Globus pallidus (tissue), 1 donor: ENCODE results near the gene NR1D1.

Source experiments
- DNase-seq: peaks from one replicate; pipeline ENCODE4 v3.0.0-alpha.2; 2015; ENCODE audit warnings: low spot score

The NR1D1 gene

GRCh38 chr17:40097087-40097486 lies 3.3 kb downstream of the NR1D1 start:
- no peak for DNase-seq

- DNase-seq: no peak
Observed at GRCh38 chr17:40095944-40096791, 4.2 kb downstream of the NR1D1 start.

DNA sequence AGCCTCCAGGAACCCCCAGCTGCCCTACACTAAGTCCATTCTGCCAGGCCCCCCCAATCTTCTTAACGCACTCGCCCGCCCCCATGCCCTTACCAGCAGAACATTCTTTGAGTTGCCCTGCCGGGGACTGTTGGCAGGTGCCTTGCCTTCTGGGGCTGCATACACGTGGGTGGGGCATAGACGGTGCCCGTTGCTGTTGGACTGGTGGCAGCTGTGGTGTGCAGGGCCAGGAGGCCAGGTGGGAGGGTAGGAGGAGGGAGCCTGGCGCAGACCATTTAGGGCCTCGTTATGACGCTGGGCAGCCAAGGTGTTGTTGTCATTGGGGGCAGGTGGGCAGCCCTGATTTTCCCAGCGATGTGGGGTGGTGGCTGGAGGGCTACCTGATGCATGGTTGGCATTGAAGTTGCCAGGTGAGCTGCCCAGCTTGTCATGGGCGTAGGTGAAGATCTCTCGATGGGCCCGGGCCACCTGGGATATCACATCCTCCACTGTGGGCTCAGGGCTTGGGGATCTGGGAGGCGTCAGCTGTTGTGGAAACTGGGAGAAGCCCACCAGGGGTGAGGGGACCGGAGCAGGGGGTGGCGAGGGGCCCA lies 4.9 kb downstream of the NR1D1 start:
- DNase-seq: no peak

DNA sequence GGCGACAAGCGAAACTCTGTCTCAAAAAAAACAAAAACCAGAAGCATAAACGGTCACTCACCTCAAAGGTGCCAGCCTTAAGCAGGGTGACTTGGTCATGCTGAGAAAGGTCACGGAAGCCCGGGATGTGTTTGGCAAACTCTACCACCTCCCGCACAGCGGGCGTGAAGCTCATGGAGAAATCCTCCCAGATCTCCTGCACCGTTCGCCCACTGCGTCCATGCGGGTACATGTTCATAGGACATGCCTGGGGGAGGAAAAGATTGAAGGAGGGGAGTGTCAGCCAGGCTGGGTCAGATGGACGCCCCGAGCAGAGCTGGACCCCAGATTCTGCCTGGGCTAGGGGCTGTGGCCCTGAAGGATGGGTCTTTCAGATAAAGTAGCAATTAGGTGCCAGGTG lies 5.5 kb downstream of the NR1D1 start:
- no peak for DNase-seq

DNA sequence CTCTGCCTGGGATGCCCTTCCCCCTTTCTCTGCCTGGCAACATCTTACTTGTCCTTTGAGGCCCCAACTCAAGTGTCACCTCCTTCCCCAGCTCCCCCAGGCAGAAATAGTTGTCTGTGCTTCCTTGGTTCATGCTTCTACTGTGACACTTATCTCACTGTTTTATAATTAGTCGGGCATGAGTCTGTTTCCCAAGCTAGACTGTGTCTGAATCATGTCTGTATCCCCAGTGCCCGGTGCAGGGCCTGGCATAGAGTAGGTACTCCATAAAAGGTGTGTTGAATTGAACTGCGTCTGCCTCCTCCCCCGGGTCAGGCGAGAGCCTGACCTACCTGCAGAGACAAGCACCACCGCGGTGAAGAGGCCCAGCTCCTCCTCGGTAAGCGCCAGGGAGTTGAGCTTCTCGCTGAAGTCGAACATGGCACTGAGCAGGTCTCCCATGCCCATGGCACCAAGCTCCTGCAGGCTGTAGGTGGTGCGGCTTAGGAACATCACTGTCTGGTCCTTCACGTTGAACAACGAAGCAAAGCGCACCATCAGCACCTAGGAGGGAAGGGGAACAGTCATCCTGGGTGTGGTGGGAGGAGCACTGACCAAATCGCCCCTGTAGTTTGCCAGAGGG lies 6.7 kb downstream of the NR1D1 start:
- no peak for DNase-seq

DNA sequence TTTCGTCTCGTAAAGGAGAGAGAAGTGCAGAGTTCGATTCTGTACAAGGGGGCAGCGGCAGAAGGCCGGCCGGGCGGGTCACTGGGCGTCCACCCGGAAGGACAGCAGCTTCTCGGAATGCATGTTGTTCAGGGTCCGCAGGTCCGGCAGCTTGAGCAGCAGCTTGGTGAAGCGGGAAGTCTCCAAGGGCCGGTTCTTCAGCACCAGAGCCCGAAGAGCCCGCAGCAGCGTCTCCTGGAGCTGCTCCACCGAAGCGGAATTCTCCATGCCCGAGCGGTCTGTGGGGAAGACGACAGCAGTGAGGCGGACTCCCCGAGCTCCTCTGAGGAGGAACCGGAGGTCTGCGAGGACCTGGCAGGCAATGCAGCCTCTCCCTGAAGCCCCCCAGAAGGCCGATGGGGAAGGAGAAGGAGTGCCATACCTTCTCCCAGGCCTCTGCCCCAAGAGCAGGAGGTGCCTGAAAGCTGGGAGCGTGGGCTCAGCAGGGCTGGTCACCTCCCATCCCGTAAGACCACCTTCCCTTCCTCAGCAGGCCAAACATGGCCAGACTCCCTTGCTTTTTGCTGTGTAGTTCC lies 7.3 kb downstream of the NR1D1 start:
- DNase-seq: no peak

DNA sequence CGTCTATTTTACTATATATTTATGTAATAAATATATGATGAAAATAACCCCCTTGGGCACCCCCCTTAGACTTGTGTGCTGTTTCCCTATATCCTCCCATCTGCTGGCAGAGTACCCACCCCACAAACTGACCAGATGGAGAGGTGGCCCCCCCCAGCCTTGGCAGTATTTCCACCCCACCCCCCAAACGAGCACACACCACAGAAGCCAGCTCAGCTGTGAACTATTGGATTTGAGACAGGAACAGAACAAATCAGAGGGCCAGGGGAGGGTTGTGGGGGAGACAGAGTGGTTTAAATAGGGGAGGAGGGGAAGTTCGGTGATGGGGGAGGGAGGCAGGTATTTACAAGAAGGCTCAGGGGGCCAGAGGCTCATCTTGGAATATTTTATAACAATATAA lies 7.8 kb downstream of the NR1D1 start:
- DNase-seq: peak; percentile 81

GRCh38 chr17:40091691-40092397 lies 8.5 kb downstream of the NR1D1 start:
- no peak for DNase-seq

DNA sequence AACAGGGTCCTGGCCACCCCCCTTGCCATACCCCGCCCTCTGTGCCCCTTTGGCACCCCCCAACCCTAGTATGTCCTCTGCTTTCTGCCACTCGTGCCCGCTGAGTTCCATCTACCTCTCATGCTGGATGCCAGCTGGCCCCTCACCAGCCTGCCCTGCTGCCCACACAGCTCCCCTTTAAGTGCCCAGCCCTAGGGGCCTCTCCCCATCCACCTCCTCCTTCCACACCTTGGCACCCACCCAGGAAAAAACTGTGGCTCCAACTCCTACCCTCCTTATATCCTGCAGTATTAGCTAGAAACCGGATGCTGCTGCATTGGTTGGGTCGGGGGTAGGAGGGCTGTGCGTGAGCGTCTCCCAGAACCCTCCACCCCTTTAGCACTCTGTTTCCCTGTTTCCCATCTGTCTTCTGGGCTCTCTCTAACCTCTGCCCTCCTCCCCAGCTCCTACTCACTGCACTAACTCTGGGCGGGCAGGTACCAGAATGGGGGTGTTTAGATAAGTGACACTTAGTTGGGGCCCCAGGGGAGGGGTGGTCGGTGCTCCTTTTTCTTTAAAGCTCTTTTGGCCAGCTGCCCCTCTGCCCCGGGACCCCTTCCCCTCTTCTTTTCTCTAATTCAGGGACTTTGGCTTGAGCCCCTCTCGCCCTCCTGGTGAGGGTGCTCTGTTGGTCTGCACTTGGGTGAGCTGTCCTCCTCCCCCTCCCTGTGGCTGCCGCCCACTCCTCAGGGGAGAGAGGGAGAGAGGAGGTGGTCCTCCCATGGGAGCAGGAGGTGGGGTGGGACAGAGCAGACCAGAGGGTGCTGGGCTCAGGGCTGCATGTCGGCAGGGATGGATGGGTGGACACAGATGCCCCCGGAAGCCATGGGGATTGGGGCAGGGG lies 9.9 kb downstream of the NR1D1 start:
- no peak for DNase-seq

- DNase-seq: no peak
Observed at GRCh38 chr17:40089077-40089895, 11.1 kb downstream of the NR1D1 start.

- no peak for DNase-seq
Observed at GRCh38 chr17:40087903-40088718, 12.3 kb downstream of the NR1D1 start.

DNA sequence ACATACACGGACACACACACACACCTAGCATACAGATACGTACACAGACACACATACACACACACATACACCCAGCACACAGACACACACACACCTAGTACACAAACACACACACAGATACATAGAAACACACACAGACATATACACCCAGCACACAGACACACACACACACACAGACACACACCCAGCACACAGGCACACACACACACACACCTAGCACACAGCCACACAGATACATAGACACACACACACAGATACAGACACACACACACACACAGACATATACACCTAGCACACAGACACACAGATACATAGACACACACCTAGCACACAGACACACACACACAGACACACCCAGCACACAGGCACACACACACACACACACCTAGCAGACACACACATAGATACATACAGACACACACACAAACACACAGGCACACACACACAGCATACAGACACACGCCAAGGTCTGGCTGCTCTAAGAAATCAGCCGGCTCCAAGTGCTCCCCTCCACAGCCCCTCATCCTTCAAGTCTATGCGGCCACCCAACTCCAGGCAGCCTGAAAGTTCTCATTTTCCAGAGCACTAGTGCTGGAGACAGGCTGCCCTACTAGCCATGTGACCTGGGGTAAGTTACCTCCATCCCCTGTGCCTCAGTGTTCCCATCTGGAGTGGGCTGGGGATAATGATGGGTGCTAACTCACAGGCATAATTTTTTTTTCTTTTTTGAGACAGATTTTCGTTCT lies 13.2 kb downstream of the NR1D1 start:
- no peak for DNase-seq

DNA sequence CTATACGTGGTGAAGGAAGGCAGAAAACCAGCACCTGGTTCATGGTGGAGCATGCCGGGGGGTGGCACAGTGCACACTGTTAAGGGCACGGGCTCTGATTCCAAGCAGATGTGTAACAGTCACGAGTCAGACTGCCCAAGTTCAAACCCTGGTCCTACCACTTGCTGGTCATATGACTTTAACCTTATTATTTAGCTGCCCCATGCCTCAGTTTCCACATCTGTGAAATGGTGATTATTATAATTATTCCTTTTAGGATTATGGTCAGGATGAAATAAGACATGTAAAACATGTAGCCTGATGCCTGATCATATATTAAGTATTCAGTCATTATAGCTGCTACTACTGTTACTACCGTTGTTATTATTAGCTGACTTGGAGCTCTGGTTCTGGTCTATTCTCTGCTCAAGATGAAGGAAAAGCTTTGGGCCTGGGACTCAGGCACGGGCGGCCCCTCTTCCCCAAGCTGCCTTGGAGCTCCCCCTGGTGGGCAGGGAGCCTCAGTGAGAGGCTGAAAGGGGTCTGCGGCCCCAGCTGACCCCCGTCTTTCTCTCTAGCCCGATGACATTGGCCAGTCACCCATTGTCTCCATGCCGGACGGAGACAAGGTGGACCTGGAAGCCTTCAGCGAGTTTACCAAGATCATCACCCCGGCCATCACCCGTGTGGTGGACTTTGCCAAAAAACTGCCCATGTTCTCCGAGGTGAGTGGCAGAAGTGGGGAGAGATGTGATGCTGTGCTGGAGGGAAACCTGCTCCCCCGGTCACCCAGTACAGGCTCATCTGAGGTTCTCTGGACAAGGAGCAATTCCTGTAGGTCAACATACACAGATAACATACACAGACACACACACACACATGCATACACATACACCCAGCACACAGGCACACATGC lies 14.0 kb downstream of the NR1D1 start:
- DNase-seq: no peak

GRCh38 chr17:40084477-40084876 lies 15.9 kb downstream of the NR1D1 start:
- no peak for DNase-seq

- no peak for DNase-seq
Observed at GRCh38 chr17:40079545-40079944, 20.8 kb downstream of the NR1D1 start.

GRCh38 chr17:40076591-40076990 lies 23.8 kb downstream of the NR1D1 start:
- DNase-seq: no peak

DNA sequence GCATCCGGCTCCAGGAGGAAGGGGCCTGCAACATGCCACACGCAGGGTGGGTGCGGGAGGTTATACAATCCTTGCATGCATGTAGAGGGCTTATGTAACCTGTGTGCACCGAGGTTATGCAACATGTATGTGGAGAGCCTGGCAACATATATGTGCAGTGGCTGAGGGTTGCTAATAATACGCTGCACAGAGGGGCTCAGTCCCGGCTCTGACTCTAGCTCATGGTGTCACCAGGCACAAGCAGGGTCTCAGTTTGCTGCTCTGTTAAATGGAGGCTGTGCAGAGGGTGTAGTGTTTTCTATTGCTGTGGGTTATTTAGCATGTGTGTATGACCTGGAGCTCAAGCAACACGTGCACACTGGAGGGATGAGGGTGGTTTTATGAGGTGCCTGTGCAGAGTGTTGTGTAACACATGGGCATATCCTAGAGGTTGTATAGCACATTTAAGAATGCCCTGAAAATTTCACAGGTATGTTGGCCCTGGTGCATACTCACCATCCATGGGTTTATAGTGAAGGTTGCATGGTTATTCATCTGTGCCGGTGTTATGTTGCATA lies 24.4 kb downstream of the NR1D1 start:
- DNase-seq: no peak
